SH-SY5Y (cell line): ENCODE data around the gene COBL.

Experiments used
- GATA2 ChIP-seq: IDR thresholded peaks from 2 replicates; pipeline ENCODE4 v1.6.1; 2011; ENCODE audit warnings: mild to moderate bottlenecking, low read depth, low read length
- GATA3 ChIP-seq: IDR thresholded peaks from 2 replicates; pipeline ENCODE4 v1.6.1; 2011; ENCODE audit warnings: low read depth, mild to moderate bottlenecking, low read length, moderate library complexity

DNA sequence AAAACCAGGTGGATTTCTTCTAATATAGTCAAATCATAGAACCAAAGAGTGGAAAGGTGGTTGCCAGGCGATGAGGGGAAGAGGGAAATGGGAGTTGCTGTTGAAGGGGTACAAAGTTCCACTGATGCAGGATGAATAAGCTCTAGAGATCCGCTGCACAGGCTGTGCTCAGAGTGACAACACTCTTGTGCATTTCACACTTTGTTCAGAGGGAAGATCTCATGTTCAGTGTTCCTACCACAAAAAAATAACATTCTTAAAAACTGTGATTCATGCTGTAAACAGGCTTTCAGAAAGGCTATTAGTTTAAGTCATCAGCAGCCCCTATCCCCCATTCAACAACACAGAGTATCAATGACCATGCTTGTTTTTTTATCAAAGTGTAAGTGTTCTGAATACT is 213.8 kb downstream of the COBL start:
- TF ChIP-seq GATA2 = no peak
- no peak for TF ChIP-seq GATA3
